SK-N-SH (cell line): ENCODE data around the gene PPP2R5C.

Experiments used
- CTCF ChIP-seq: fragments of 200-600 bp; sonication (generic); IDR thresholded peaks from 2 replicates; pipeline ENCODE4 v1.6.1; 2017; ENCODE audit warnings: antibody characterized with exemption, mild to moderate bottlenecking, moderate library complexity
- EZH2phosphoT487 ChIP-seq: fragments of 200-600 bp; sonication (generic); IDR thresholded peaks from 2 replicates; pipeline ENCODE4 v1.6.1; 2017; ENCODE audit warnings: low read depth, mixed run types, mild to moderate bottlenecking, antibody characterized with exemption, moderate library complexity, borderline replicate concordance
- POLR2AphosphoS5 ChIP-seq: IDR thresholded peaks from 2 replicates; pipeline ENCODE4 v1.6.1; 2012; ENCODE audit warnings: low read depth, low read length
- RCOR1 ChIP-seq: fragments of 150-350 bp; IDR thresholded peaks from 2 replicates; pipeline ENCODE4 v1.6.1; 2017; ENCODE audit warnings: antibody characterized with exemption, low read length
- TAF1 ChIP-seq: IDR thresholded peaks from 2 replicates; pipeline ENCODE4 v1.6.1; 2012; ENCODE audit warnings: low read depth, mild to moderate bottlenecking, low read length, moderate library complexity, borderline replicate concordance
- YY1 ChIP-seq: IDR thresholded peaks from 2 replicates; pipeline ENCODE4 v1.4.0; 2012; ENCODE audit warnings: low read depth, mild to moderate bottlenecking
- TF ChIP-seq, protein P1 (sequence below): IDR thresholded peaks from 2 replicates; pipeline ENCODE4 v1.6.1; 2012; ENCODE audit warnings: mild to moderate bottlenecking, low read depth, low read length, moderate library complexity

- TF ChIP-seq CTCF (no peak), EZH2phosphoT487 (no peak), POLR2AphosphoS5 (no peak), YY1 (no peak), TAF1 (no peak), RCOR1 (no peak)
- TF ChIP-seq, protein P1, sequence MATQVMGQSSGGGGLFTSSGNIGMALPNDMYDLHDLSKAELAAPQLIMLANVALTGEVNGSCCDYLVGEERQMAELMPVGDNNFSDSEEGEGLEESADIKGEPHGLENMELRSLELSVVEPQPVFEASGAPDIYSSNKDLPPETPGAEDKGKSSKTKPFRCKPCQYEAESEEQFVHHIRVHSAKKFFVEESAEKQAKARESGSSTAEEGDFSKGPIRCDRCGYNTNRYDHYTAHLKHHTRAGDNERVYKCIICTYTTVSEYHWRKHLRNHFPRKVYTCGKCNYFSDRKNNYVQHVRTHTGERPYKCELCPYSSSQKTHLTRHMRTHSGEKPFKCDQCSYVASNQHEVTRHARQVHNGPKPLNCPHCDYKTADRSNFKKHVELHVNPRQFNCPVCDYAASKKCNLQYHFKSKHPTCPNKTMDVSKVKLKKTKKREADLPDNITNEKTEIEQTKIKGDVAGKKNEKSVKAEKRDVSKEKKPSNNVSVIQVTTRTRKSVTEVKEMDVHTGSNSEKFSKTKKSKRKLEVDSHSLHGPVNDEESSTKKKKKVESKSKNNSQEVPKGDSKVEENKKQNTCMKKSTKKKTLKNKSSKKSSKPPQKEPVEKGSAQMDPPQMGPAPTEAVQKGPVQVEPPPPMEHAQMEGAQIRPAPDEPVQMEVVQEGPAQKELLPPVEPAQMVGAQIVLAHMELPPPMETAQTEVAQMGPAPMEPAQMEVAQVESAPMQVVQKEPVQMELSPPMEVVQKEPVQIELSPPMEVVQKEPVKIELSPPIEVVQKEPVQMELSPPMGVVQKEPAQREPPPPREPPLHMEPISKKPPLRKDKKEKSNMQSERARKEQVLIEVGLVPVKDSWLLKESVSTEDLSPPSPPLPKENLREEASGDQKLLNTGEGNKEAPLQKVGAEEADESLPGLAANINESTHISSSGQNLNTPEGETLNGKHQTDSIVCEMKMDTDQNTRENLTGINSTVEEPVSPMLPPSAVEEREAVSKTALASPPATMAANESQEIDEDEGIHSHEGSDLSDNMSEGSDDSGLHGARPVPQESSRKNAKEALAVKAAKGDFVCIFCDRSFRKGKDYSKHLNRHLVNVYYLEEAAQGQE, result no peak
Observed at GRCh38 chr14:101887219-101887618, 125.7 kb downstream of the PPP2R5C start.
